HG03064 (cell line): ENCODE measurements around the gene TCFL5.

ENCODE experiments used
- ATAC-seq: cut with Tn5 transposase; IDR thresholded peaks from one replicate; pipeline ENCODE4 v1.9.1; 2021; ENCODE audit warnings: low read depth; ENCODE audit not compliant: unreplicated experiment

The TCFL5 gene

GRCh38 chr20:62815066-62815991 is 46.3 kb downstream of the TCFL5 start:
- ATAC-seq = no peak

GRCh38 chr20:62814709-62815065 is 46.9 kb downstream of the TCFL5 start:
- ATAC-seq = no peak

- ATAC-seq = no peak
Observed at GRCh38 chr20:62814060-62814708, 47.4 kb downstream of the TCFL5 start.

GRCh38 chr20:62813588-62813987 is 48.0 kb downstream of the TCFL5 start:
- ATAC-seq = no peak

GRCh38 chr20:62812907-62813200 is 48.8 kb downstream of the TCFL5 start:
- no peak for ATAC-seq

GRCh38 chr20:62812181-62812906 is 49.3 kb downstream of the TCFL5 start:
- ATAC-seq = no peak

GRCh38 chr20:62811720-62812119 is 49.9 kb downstream of the TCFL5 start:
- ATAC-seq = no peak

- ATAC-seq = no peak
Observed at GRCh38 chr20:62811320-62811719, 50.3 kb downstream of the TCFL5 start.

- ATAC-seq = no peak
Observed at GRCh38 chr20:62809530-62810428, 51.8 kb downstream of the TCFL5 start.

- ATAC-seq = no peak
Observed at GRCh38 chr20:62808211-62808865, 53.3 kb downstream of the TCFL5 start.

GRCh38 chr20:62807444-62808210 is 54.0 kb downstream of the TCFL5 start:
- no peak for ATAC-seq

GRCh38 chr20:62806383-62807050 is 55.1 kb downstream of the TCFL5 start:
- ATAC-seq = no peak

GRCh38 chr20:62805711-62806382 is 55.8 kb downstream of the TCFL5 start:
- ATAC-seq = no peak

- ATAC-seq = no peak
Observed at GRCh38 chr20:62805155-62805710, 56.4 kb downstream of the TCFL5 start.

- no peak for ATAC-seq
Observed at GRCh38 chr20:62804627-62805154, 56.9 kb downstream of the TCFL5 start, which contains the start of gene OGFR. Gene OGFR, plus strand, starts transcription at chr20:62804835. Its CDS starts 25 bp downstream, at chr20:62804860.

- no peak for ATAC-seq
Observed at GRCh38 chr20:62804021-62804626, 57.5 kb downstream of the TCFL5 start.
